ENCODE results near the gene UBE2I.

The UBE2I gene

GRCh38 chr16:1350691-1351090 lies 41.3 kb downstream of the UBE2I start:
- H3K27ac ChIP-seq (ENCODE audit: low read depth, low read length, poor library complexity, severe bottlenecking): no peak overlapping the region

GRCh38 chr16:1351215-1351581 lies 41.8 kb downstream of the UBE2I start:
- no peaks in the 10 kb centered on the region for H3K9me2 ChIP-seq (ENCODE audit: low read depth, low read length)
- no peak overlapping the region for H2AFZ ChIP-seq (ENCODE audit: low read length)
- no peaks in the 10 kb centered on the region for H3K27me3 ChIP-seq (ENCODE audit: insufficient read depth, low read length)
- TF ChIP-seq CTCF (IDR thresholded peaks at IDR 0.05; ENCODE audit: low read length): no peak
- TF ChIP-seq EZH2 (IDR thresholded peaks at IDR 0.05; ENCODE audit: borderline replicate concordance, low read length): no peak
- H3K9ac ChIP-seq (ENCODE audit: low read length): peak overlapping the region; percentile 84
- H3K79me2 ChIP-seq (ENCODE audit: insufficient read depth, low read length): 0 out of 2 replicates have a peak, but pooled peaks cover 7% of the 10 kb centered on the region
- H3K36me3 ChIP-seq (ENCODE audit: insufficient read depth, low read length): peaks cover 19% of the 10 kb centered on the region
- no peaks in the 10 kb centered on the region for H3K9me3 ChIP-seq (ENCODE audit: low read length)
- no peaks in the 10 kb centered on the region for H3F3A ChIP-seq (ENCODE audit: insufficient read depth, low read length)
- peak overlapping the region; percentile 90 for H3K4me2 ChIP-seq (ENCODE audit: low read length)
- H3K4me3 ChIP-seq (ENCODE audit: low read depth, low read length, poor library complexity, severe bottlenecking): peak overlapping the region; percentile 91
- no peak overlapping the region for H3K27ac ChIP-seq (ENCODE audit: low read depth, low read length, poor library complexity, severe bottlenecking)
- peaks cover 31% of the 10 kb centered on the region for H3K4me1 ChIP-seq (ENCODE audit: insufficient read depth, low read length, severe bottlenecking)
- H4K20me1 ChIP-seq (ENCODE audit: insufficient read depth, low read length): no peaks in the 10 kb centered on the region

More at GRCh38 chr16:1350691-1351090, 41.3 kb downstream of the UBE2I start:
- Histone ChIP-seq H3K4me3 (ENCODE audit: low read depth, low read length, poor library complexity, severe bottlenecking) (peak overlapping the region; percentile 91), H2AFZ (ENCODE audit: low read length) (no peak overlapping the region), H3K79me2 (ENCODE audit: insufficient read depth, low read length) (0 out of 2 replicates have a peak, but pooled peaks cover 7% of the 10 kb centered on the region), H3K27me3 (ENCODE audit: insufficient read depth, low read length) (no peaks in the 10 kb centered on the region), H3K9me2 (ENCODE audit: low read depth, low read length) (no peaks in the 10 kb centered on the region), H3K9me3 (ENCODE audit: low read length) (no peaks in the 10 kb centered on the region), H3F3A (ENCODE audit: insufficient read depth, low read length) (no peaks in the 10 kb centered on the region), H3K9ac (ENCODE audit: low read length) (peak overlapping the region; percentile 84), H3K4me1 (ENCODE audit: insufficient read depth, low read length, severe bottlenecking) (peaks cover 31% of the 10 kb centered on the region), H4K20me1 (ENCODE audit: insufficient read depth, low read length) (no peaks in the 10 kb centered on the region), H3K36me3 (ENCODE audit: insufficient read depth, low read length) (peaks cover 19% of the 10 kb centered on the region), H3K4me2 (ENCODE audit: low read length) (peak overlapping the region; percentile 90)
- TF ChIP-seq CTCF (IDR thresholded peaks at IDR 0.05; ENCODE audit: low read length) (no peak), EZH2 (IDR thresholded peaks at IDR 0.05; ENCODE audit: borderline replicate concordance, low read length) (no peak)

- Histone ChIP-seq H4K20me1 (ENCODE audit: insufficient read depth, low read length) (no peaks in the 10 kb centered on the region), H2AFZ (ENCODE audit: low read length) (no peak within 1 kb of the TSS), H3K4me1 (ENCODE audit: insufficient read depth, low read length, severe bottlenecking) (peaks cover 31% of the 10 kb centered on the region)
Measured at GRCh38 chr16:1351582-1352362, 42.3 kb downstream of the UBE2I start, which contains the start of the genes GNPTG and TSR3. GNPTG (plus strand) TSS chr16:1351931; CDS start chr16:1351966, 35 bp downstream. TSR3 (minus strand) TSS chr16:1351878; CDS start chr16:1351804, 74 bp downstream.

More at GRCh38 chr16:1351582-1352362, 42.3 kb downstream of the UBE2I start, which contains the start of the genes GNPTG and TSR3:
- Histone ChIP-seq H3K4me3 (ENCODE audit: low read depth, low read length, poor library complexity, severe bottlenecking) (peak within 1 kb of the TSS; percentile 91), H3K9me2 (ENCODE audit: low read depth, low read length) (no peaks in the 10 kb centered on the region), H3K27ac (ENCODE audit: low read depth, low read length, poor library complexity, severe bottlenecking) (no peak within 1 kb of the TSS), H3K27me3 (ENCODE audit: insufficient read depth, low read length) (no peaks in the 10 kb centered on the region), H3K9me3 (ENCODE audit: low read length) (no peaks in the 10 kb centered on the region), H3K4me2 (ENCODE audit: low read length) (peak within 1 kb of the TSS; percentile 92), H3K9ac (ENCODE audit: low read length) (peak within 1 kb of the TSS; percentile 84), H3K36me3 (ENCODE audit: insufficient read depth, low read length) (peaks cover 19% of the 10 kb centered on the region), H3K79me2 (ENCODE audit: insufficient read depth, low read length) (0 out of 2 replicates have a peak, but pooled peaks cover 7% of the 10 kb centered on the region), H3F3A (ENCODE audit: insufficient read depth, low read length) (no peaks in the 10 kb centered on the region)
- TF ChIP-seq EZH2 (IDR thresholded peaks at IDR 0.05; ENCODE audit: borderline replicate concordance, low read length): no peak
- TF ChIP-seq CTCF (IDR thresholded peaks at IDR 0.05; ENCODE audit: low read length): no peak

Data from OCI-LY1 (cell line).